GM10248 (cell line): Measurements from ENCODE around the gene RBM18.

Source experiments
- CTCF ChIA-PET: fragments of 300-600 bp; sonication (Branson Sonifier 250); formaldehyde crosslinking; extraction: SDS; loops from one replicate; lab custom pipeline; 2021; ENCODE audit warnings: antibody characterized with exemption; lab: Yijun Ruan, JAX
- POLR2A ChIA-PET: fragments of 350-650 bp; sonication (Branson Sonifier 250); formaldehyde crosslinking; extraction: SDS; loops from one replicate; lab custom pipeline; 2020; ENCODE audit warnings: antibody characterized with exemption; lab: Yijun Ruan, JAX
- DNase-seq: peaks from one replicate; pipeline ENCODE4 v3.0.0; 2012; ENCODE audit errors: extremely low spot score
- TF ChIP-seq, protein P1 (sequence below): IDR thresholded peaks from 2 replicates; pipeline ENCODE4 v1.5.1; 2012; ENCODE audit warnings: mild to moderate bottlenecking, low read depth; ENCODE audit errors: extremely low read depth, missing control alignments, control extremely low read depth

Gene RBM18

DNA sequence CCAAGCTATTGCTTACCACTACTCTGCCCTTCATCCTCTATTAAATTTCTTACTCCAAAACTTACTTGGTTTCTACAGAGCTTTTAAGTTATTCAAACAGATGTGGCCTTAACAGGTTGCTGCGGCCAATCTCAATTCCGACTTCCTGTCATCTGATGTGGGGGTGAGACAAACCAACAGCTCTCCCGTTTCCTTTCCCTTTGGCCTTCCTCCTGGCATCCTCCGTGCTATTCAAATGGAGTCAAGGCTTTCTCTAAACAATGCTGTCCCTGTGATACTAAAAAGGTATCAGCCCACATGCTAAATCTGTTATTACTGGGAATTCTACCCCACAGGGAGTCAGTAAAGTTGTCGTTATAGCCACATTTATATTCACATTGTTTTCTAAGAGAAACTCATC lies 11.8 kb downstream of the RBM18 start:
- CTCF ChIA-PET: no interaction called here
- DNase-seq: no peak
- POLR2A ChIA-PET: no interaction called here
- TF ChIP-seq, protein P1, sequence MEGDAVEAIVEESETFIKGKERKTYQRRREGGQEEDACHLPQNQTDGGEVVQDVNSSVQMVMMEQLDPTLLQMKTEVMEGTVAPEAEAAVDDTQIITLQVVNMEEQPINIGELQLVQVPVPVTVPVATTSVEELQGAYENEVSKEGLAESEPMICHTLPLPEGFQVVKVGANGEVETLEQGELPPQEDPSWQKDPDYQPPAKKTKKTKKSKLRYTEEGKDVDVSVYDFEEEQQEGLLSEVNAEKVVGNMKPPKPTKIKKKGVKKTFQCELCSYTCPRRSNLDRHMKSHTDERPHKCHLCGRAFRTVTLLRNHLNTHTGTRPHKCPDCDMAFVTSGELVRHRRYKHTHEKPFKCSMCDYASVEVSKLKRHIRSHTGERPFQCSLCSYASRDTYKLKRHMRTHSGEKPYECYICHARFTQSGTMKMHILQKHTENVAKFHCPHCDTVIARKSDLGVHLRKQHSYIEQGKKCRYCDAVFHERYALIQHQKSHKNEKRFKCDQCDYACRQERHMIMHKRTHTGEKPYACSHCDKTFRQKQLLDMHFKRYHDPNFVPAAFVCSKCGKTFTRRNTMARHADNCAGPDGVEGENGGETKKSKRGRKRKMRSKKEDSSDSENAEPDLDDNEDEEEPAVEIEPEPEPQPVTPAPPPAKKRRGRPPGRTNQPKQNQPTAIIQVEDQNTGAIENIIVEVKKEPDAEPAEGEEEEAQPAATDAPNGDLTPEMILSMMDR: no peak

DNA sequence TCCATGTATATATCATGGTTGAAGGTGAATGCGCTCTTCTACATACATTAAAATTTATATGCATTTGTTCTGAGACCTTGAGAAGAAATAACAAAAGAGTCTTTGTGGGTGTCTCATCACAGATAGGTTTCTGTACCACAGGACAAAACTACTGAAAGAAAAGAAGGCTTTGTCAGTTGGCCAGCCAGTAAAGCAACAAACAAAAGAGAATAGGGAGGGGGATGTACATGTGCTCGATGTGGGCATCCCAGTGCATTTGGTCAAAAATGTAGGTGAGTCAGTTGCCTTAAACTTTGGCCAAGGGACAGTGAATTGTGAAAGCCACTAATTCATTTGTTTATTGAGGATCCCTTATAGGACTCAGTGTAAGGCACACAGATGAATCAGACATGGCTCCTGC lies 13.3 kb downstream of the RBM18 start:
- POLR2A ChIA-PET: no interaction called here
- no peak for DNase-seq
- CTCF ChIA-PET: no interaction called here

GRCh38 chr9:122248448-122248865 lies 16.2 kb downstream of the RBM18 start:
- ChIA-PET POLR2A (no interaction called here), CTCF (interaction anchor here (1.0 to 1.6 kb wide), 2 partner anchors 17 to 37 kb away, joined by 3 read pairs; partner anchors contain the start of genes MRRF and RBM18)
- no peak for DNase-seq
- TF ChIP-seq, protein P1: no peak

More for the DNA sequence above, 13.3 kb downstream of the RBM18 start:
- TF ChIP-seq, protein P1: no peak

DNA sequence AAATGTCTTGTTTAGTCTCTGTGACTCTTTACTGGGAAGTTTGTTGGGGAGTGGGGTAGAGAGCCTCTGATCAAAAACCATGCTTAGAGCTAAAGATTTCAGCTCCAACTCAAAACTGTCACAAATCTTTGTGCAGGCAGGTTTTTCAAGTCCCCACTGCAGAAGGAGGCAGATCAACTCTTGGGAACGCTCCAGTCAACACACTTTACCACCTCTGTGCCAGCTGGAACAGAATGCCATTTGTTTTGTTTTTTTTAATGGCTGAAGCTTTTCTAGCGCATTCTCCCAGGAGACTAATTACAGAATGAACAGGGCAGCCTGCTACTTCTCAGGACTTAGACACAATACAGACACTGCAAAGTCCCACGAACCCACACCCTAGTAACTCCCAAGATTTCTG lies 18.0 kb downstream of the RBM18 start:
- ChIA-PET CTCF (no interaction called here), POLR2A (interaction anchor here (0.6 to 0.7 kb wide), 2 partner anchors 19 to 32 kb away, joined by 3 read pairs; no protein-coding TSS in a partner anchor)
- no peak for DNase-seq
- TF ChIP-seq, protein P1: no peak

GRCh38 chr9:122244349-122244748 lies 20.3 kb downstream of the RBM18 start:
- POLR2A ChIA-PET: no interaction called here
- CTCF ChIA-PET: interaction anchor here (1.4 kb wide), 1 partner anchor 19 kb away, joined by 3 read pairs; no protein-coding TSS in a partner anchor
- DNase-seq: no peak
- TF ChIP-seq, protein P1: no peak

DNA sequence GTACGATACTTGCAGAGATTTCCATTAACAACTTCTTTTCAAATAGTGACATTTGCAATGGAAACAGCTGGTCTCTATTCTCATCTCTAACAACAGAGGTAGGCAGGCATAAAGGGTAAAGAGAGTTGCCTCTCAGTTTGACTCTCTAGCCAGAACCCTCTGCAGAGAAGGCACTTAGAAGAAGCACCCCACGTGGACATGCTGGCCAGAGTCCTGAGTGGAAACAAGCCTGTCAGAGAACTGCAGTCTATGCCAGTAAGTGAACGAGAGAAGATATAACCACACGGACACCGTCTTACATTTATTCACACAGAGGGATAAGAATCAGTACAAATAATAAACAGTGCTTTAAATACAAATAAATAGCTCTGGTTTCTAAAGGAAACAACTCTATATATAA lies 24.9 kb downstream of the RBM18 start:
- ChIA-PET POLR2A (no interaction called here), CTCF (no interaction called here)
- no peak for DNase-seq
- TF ChIP-seq, protein P1: no peak

- no peak for DNase-seq
- ChIA-PET CTCF (no interaction called here), POLR2A (no interaction called here)
- TF ChIP-seq, protein P1: no peak
These were observed 28.0 kb downstream of the RBM18 start for GRCh38 chr9:122236681-122237080.
